ENCODE data around the gene MET.
"Not testable (repeated sequence)": the region's sequence is repeated elsewhere in the genome, so short reads cannot be mapped to it uniquely, and the experiment has no call there.

The MET gene

GRCh38 chr7:116751070-116751469 is 79.1 kb downstream of the MET start:
- not testable (repeated sequence) for DNase-seq (ENCODE audit: low spot score); FAIRE-seq

GRCh38 chr7:116752305-116753074 is 80.5 kb downstream of the MET start:
- FAIRE-seq (no peak), DNase-seq (ENCODE audit: low spot score) (no peak)

GRCh38 chr7:116753130-116753529 is 81.1 kb downstream of the MET start:
- FAIRE-seq: no peak
- no peak for DNase-seq (ENCODE audit: low spot score)

GRCh38 chr7:116754186-116754585 is 82.2 kb downstream of the MET start:
- no peak for FAIRE-seq
- DNase-seq (ENCODE audit: low spot score): no peak

GRCh38 chr7:116757283-116757682 is 85.3 kb downstream of the MET start:
- FAIRE-seq (no peak), DNase-seq (ENCODE audit: low spot score) (no peak)

- DNase-seq (ENCODE audit: low spot score): peak; percentile 48
- peak; percentile 55 for FAIRE-seq
These were observed 87.6 kb downstream of the MET start for GRCh38 chr7:116759642-116760041.

- FAIRE-seq (no peak), DNase-seq (ENCODE audit: low spot score) (no peak)
These were observed 91.0 kb downstream of the MET start for GRCh38 chr7:116762971-116763370.

GRCh38 chr7:116763647-116764046 is 91.7 kb downstream of the MET start:
- FAIRE-seq (no peak), DNase-seq (ENCODE audit: low spot score) (no peak)

GRCh38 chr7:116766881-116767280 is 94.9 kb downstream of the MET start:
- DNase-seq (ENCODE audit: low spot score): no peak
- FAIRE-seq: no peak

GRCh38 chr7:116769546-116769945 is 97.5 kb downstream of the MET start:
- no peak for DNase-seq (ENCODE audit: low spot score)
- no peak for FAIRE-seq

GRCh38 chr7:116770941-116771340 is 98.9 kb downstream of the MET start:
- FAIRE-seq: peak; percentile 2
- no peak for DNase-seq (ENCODE audit: low spot score)

- DNase-seq (ENCODE audit: low spot score): no peak
- no peak for FAIRE-seq
These were observed 99.6 kb downstream of the MET start for GRCh38 chr7:116771640-116772039.

- DNase-seq (ENCODE audit: low spot score): peak; percentile 97
- peak; percentile 100 for FAIRE-seq
These were observed 100.4 kb downstream of the MET start for GRCh38 chr7:116772423-116772863.

- FAIRE-seq (no peak), DNase-seq (ENCODE audit: low spot score) (peak; percentile 26)
These were observed 101.1 kb downstream of the MET start for GRCh38 chr7:116772926-116773749.

- FAIRE-seq (no peak), DNase-seq (ENCODE audit: low spot score) (peak; percentile 59)
These were observed 104.0 kb downstream of the MET start for GRCh38 chr7:116776046-116776445.

GRCh38 chr7:116776610-116777289 is 104.8 kb downstream of the MET start:
- DNase-seq (ENCODE audit: low spot score) (peak; percentile 97), FAIRE-seq (peak; percentile 99)

- DNase-seq (ENCODE audit: low spot score) (peak; percentile 61), FAIRE-seq (no peak)
These were observed 105.8 kb downstream of the MET start for GRCh38 chr7:116777651-116778281.

- no peak for FAIRE-seq
These were observed 107.2 kb downstream of the MET start for GRCh38 chr7:116779216-116779615.

GRCh38 chr7:116779931-116780330 is 107.9 kb downstream of the MET start:
- peak; percentile 25 for DNase-seq (ENCODE audit: low spot score)
- no peak for FAIRE-seq

More at GRCh38 chr7:116779216-116779615, 107.2 kb downstream of the MET start:
- DNase-seq (ENCODE audit: low spot score): no peak

- DNase-seq (ENCODE audit: low spot score): no peak
- FAIRE-seq: no peak
These were observed 108.5 kb downstream of the MET start for GRCh38 chr7:116780521-116780920.

- FAIRE-seq: no peak
- no peak for DNase-seq (ENCODE audit: low spot score)
These were observed 109.0 kb downstream of the MET start for GRCh38 chr7:116780966-116781365.
